ENCODE measurements around the gene SULT1A1.
"Not testable (repeated sequence)": the region's sequence is repeated elsewhere in the genome, so short reads cannot be mapped to it uniquely, and the experiment has no call there.

SULT1A1 gene

GRCh38 chr16:28609631-28610594 lies at the start of gene SULT1A1:
SULT1A1 (minus strand) TSS chr16:28610044; CDS start chr16:28608855, 1,189 bp downstream.
- DNase-seq = no peak

DNA sequence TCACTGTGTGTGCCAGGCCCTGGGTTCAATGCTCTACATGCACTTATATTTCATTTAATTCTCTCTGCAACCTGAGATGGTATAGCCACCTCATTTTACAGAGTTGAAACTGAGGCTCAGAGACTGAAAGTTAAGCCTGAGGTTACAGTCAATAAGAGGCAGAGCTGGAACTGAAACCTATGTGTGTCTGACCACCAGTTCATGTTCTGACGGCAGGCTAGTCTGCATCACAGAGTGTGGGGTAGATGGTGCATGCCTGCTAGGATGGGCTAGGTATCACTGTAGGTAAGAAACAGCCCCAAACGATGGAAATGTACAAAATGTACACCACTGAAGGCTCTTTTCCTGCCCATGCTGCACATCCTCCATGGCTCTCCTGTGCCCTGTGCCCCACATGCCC lies 30.1 kb upstream of the SULT1A1 start:
- not testable (repeated sequence) for ATAC-seq, DNase-seq

More at GRCh38 chr16:28609631-28610594, at the start of gene SULT1A1:
- no peak for ATAC-seq

DNA sequence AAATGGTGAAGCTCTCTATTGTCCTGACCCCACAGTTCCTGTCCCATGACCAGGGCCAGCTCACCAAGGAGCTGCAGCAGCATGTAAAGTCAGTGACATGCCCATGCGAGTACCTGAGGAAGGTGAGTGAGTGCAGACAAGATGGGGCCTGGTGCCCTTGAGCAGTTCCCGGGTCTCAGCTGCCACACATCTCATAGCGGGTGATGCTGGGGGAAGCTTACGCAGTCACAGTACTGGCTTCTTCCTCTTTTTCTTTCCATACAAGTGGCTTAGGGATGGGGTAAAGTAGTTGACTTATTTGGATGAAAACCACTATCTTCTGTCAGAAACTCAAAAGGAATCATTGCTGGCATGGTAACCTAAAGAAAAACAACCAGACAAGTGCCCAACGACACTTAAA lies 28.5 kb upstream of the SULT1A1 start:
- ATAC-seq, DNase-seq: not testable (repeated sequence)

GRCh38 chr16:28637765-28638164 lies 27.9 kb upstream of the SULT1A1 start, which contains the start of gene NPIPB8:
NPIPB8 (plus strand) TSS chr16:28638065; CDS start chr16:28638361, 296 bp downstream.
- ATAC-seq, DNase-seq: not testable (repeated sequence)

DNA sequence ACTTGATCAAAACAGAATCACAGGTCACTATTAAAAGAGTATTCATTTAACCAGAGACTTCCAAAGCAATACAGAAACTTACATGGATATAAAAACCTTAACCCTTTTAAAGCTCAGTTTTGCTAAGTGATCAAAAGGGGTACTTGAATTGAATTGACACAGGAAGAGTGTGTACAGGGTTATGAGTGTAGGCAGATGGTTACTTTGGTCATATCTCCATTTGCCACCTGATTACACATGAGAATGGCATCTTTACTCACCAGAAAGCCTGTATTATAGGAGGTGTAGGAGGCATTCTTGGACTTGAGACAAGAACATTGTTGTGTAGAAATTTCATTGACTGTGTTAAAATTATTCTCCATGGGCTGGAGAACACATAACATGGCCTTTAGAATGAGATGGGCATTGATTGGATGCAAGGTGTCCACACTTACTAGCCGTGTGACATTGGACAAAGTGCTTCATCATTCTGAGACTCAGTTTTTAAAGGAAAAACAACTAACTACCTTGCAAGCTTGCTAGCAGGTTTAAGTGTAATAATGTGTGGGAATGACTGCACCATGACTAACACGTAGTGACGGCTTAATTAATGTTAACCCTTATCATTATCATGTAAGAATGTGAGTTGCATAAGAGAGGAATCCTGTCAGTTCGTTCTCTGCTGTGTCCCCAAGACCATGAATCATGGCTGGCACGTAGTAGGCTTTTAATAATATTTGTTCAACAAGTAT lies 26.4 kb upstream of the SULT1A1 start:
- not testable (repeated sequence) for ATAC-seq, DNase-seq

GRCh38 chr16:28630905-28631304 lies 21.1 kb upstream of the SULT1A1 start:
- not testable (repeated sequence) for DNase-seq, ATAC-seq

GRCh38 chr16:28623172-28623711 lies 13.4 kb upstream of the SULT1A1 start:
- peak; percentile 74 for DNase-seq
- ATAC-seq = peak; percentile 95

DNA sequence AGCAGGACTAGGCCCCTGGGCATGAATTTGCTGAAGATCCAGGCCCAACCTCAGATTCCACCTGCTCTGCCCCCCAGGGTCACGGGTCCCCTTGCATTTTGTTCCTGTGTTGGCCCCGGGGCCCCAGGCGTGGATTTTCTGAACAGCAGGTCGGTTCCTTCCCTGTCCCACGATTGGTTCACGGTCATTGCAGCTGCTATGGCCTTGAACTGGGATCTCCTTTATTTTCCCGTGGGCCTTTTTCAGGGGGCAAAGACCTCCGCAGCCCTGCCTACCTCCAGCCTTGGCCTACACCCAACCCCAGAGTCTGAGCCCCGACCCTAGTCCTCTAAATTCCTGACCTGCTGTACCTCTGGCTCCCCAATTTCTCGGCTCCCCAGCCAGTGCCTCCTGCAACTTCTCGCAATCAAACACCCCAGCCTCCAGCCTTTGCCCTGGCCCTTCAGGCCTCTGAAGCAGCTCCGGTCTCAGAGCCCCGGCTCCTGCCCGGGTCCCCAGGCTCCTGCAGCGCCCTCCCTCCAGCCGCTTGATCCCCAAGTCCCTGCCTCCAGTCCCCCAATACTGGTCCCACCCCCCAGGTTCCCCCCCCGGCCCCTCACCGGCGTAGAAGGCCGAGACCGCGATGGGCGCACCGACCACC lies 12.8 kb upstream of the SULT1A1 start:
- peak; percentile 7 for ATAC-seq
- not testable (repeated sequence) for DNase-seq

DNA sequence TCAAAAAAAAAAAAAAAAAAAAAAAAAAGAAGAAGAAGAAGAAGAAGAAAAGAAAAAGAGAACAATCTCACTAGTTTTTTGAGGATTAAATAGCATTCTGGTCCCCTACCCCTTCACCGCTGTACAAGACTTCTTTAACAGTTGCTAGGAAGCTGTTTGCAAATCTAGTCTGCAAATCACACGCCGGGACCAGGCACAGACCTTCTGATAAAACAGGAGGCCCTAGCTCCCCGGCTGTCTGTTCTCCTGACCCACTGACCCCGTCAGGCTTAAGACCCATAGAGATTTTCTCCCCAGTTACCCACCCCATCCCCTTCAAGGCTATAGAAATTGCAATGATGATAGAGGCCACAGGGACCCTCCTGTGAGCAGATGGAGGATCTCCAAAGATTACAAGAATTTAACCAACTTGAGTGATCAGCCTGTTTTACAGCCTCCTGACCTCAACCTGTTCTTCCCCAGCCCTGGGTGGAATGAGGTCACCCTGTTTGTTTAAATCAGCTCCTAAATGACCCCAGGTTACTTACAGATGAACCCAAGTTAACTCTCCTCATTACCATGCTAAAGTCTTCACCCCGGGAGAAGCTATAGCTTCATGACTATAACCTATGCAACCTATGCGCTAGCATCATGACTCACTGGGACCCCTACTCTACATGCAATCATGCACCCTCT lies 11.8 kb upstream of the SULT1A1 start:
- ATAC-seq (no peak), DNase-seq (no peak)

GRCh38 chr16:28620316-28620715 lies 10.5 kb upstream of the SULT1A1 start:
- not testable (repeated sequence) for DNase-seq, ATAC-seq

- no peak for ATAC-seq
- DNase-seq = no peak
Observed at GRCh38 chr16:28617874-28618273, 8.0 kb upstream of the SULT1A1 start.

DNA sequence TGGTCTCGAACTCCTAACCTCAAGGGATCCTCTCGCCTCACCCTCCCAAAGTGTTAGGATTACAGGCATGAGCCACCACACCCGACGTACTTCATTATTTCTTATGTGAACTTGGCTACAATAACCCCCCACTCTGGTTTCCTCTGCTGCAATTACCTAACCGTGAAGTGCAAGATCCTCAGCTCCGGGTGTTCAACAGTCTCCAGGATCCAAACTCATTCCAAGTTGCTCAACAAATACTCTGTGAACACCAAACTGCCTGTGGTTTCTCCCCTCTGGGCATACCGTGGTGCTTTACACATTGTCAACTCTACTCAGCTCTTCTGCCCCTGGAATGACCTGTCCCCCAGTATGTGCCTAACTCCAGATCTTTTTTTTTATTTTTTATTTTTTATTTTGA lies 6.8 kb upstream of the SULT1A1 start:
- ATAC-seq (no peak), DNase-seq (no peak)

DNA sequence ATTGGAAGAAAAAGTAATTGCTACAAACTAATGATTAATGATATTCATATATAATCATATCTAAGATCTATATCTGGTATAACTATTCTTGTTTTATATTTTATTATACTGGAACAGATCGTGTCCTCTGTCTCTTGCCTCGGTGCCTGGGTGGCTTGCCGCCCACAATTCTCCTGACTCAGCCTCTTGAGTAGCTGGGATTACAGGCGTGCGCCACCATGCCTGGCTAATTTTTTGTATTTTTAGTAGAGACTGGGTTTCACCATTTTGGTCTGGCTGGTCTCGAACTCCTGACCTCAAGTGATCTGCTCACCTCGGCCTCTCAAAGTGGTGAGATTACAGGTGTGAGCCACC lies 6.4 kb upstream of the SULT1A1 start:
- not testable (repeated sequence) for DNase-seq, ATAC-seq

DNA sequence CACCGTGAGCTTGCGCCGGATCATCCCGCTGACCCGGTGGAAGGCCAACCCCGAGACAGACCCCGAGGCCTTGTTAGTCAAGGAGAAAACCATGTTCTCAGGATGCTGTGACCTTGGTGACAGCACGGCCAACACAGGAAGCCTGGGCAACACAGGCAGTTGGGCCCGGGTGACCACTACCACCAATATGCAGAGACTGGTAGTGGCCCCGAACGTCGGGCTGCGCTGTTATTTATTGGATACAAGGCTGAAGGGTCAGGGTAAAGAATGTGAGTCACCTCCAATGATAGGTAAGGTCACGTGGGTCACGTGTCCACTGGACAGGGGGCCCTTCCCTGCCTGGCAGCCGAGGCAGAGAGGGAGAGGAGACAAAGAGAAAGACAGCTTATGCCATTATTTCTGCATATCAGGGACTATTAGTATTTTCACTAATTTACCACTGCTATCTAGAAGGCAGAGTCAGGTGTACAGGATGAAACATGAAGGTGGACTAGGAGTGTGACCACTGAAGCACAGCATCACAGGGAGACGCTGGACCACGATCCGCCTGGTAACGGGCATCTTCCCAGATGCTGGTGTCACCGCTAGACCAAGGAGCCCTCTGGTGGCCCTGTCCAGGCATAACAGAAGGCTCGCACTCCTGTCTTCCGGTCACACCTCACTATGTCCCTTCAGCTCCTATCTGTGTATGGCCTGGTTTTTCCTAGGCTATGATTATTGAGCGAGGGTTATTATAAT lies 5.8 kb upstream of the SULT1A1 start:
- not testable (repeated sequence) for ATAC-seq
- peak; percentile 22 for DNase-seq

GRCh38 chr16:28614561-28614960 lies 4.7 kb upstream of the SULT1A1 start:
- not testable (repeated sequence) for DNase-seq, ATAC-seq

DNA sequence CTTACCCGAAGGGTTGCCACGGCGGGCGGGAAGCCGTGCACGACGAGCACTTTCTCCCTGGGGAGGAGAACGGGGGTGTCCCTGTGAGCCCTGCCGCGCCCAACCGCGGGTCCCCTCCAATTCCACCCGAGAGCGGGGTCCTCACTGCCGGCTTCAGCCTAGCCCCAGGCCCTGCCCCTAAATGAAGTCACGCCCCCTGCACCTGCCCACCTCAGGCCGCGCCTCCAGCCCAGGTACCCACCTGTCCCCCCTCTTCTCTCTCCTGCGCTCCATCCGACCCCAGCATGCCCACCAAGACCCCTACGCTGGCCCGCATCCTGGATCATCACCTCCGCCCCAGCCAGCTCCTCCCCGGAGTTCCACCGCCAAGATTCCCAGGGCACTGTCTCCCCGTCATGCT lies 4.1 kb upstream of the SULT1A1 start:
- not testable (repeated sequence) for DNase-seq, ATAC-seq

DNA sequence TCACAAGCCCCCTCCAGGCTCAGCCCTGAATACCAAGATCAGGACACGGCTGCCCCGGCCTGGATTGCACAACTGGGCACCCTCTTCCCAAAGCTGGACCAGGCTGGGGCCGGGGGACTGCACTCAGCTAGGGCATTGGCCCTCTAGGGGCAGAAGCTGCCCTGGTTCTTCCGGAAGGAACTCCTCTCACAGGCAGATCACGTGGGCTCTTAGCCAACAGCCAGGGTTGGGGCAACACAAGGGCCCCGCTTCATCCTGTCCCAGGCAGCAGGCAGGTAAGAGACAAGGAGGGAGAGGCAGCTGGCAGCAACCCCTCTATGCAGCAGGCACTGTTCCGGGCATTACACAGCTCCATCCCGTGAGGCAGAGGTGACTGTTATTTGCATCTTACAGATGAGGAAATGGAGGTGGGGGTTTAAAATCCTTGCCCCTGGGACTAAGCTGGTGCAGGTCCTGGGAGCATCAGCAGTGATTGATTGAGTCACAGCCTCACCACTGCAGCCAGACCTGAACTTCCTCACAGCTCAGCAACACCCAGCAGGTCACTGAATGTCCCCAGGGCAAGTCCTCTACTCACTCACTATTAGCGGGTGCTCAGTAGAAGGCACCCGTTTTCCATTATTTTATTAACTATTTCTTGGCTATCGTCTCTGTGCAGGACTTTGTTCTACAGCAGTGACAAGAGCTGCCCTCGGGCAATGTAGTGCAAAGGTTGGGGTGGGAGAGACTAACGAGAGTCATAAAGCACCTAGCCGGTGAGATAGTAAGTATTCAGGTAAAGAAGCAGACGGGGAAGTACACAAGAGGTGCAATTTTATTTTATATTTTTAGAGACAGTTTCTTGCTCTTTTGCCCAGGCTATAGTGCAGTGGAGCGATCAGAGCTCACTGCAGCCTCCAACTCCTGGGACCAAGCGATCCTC lies 2.8 kb upstream of the SULT1A1 start:
- ATAC-seq = peak; percentile 68

GRCh38 chr16:28610595-28611191 lies 849 bp upstream of the SULT1A1 start:
- ATAC-seq (no peak), DNase-seq (no peak)

More for the DNA sequence above, 2.8 kb upstream of the SULT1A1 start:
- DNase-seq = not testable (repeated sequence)

Data from stimulated activated naive CD8-positive, alpha-beta T cell treated with anti-CD3 and anti-CD28 coated beads, Interleukin-15, Interleukin-2, amounts not matched to agents 100 U/mL and 50 U/mL, for 24 hours (primary cell).